HG03103 (cell line): ENCODE results near the gene SPEF2.

ENCODE experiments used
- ATAC-seq: cut with Tn5 transposase; IDR thresholded peaks from one replicate; pipeline ENCODE4 v1.9.1; 2021; ENCODE audit warnings: low read depth; ENCODE audit not compliant: unreplicated experiment

The SPEF2 gene

GRCh38 chr5:35778259-35778769 lies 160.7 kb downstream of the SPEF2 start:
- ATAC-seq = no peak

GRCh38 chr5:35780236-35780635 lies 162.6 kb downstream of the SPEF2 start:
- no peak for ATAC-seq

- no peak for ATAC-seq
These were observed 163.6 kb downstream of the SPEF2 start for GRCh38 chr5:35781181-35781790.

GRCh38 chr5:35783551-35783950 lies 165.9 kb downstream of the SPEF2 start:
- no peak for ATAC-seq

GRCh38 chr5:35785601-35786085 lies 168.0 kb downstream of the SPEF2 start:
- no peak for ATAC-seq

- no peak for ATAC-seq
These were observed 171.1 kb downstream of the SPEF2 start for GRCh38 chr5:35788724-35789123.

GRCh38 chr5:35789732-35790456 lies 172.2 kb downstream of the SPEF2 start:
- ATAC-seq = no peak

- ATAC-seq = no peak
These were observed 172.8 kb downstream of the SPEF2 start for GRCh38 chr5:35790457-35790822.

GRCh38 chr5:35794328-35794619 lies 176.6 kb downstream of the SPEF2 start:
- ATAC-seq = no peak

GRCh38 chr5:35794684-35795375 lies 177.2 kb downstream of the SPEF2 start:
- ATAC-seq = no peak

- no peak for ATAC-seq
These were observed 181.5 kb downstream of the SPEF2 start for GRCh38 chr5:35799181-35799580.

GRCh38 chr5:35799753-35800152 lies 182.1 kb downstream of the SPEF2 start:
- no peak for ATAC-seq

- no peak for ATAC-seq
These were observed 185.6 kb downstream of the SPEF2 start for GRCh38 chr5:35803191-35803651.

GRCh38 chr5:35804201-35804653 lies 186.6 kb downstream of the SPEF2 start:
- no peak for ATAC-seq

- ATAC-seq = no peak
These were observed 187.2 kb downstream of the SPEF2 start for GRCh38 chr5:35804841-35805240.

- ATAC-seq = no peak
These were observed 192.9 kb downstream of the SPEF2 start for GRCh38 chr5:35810601-35811000.

- ATAC-seq = no peak
These were observed 193.6 kb downstream of the SPEF2 start for GRCh38 chr5:35811108-35811741.

- no peak for ATAC-seq
These were observed 195.9 kb downstream of the SPEF2 start for GRCh38 chr5:35813521-35813920.

GRCh38 chr5:35815089-35815936 lies 197.7 kb downstream of the SPEF2 start:
- ATAC-seq = peak; percentile 97

- ATAC-seq = no peak
These were observed 199.3 kb downstream of the SPEF2 start for GRCh38 chr5:35816881-35817521.
